Heart left ventricle (tissue), 16 donors: ENCODE data around the gene PLA2G2D. TPM values are rescaled to one million over a fixed set of nuclear protein-coding genes. Genes with fewer than 3 reads are reported as not detected.

Experiments
- ATAC-seq, 4 donors: fragments of 200-7000 bp; cut with Tn5 transposase; one replicate each; pipeline ENCODE4 v1.9.1; 2020 to 2022; ENCODE audit warnings: moderate library complexity in 4 of 4, mild to moderate bottlenecking in 3 of 4, moderate number of reproducible peaks in 1 of 4
- DNase-seq, 5 donors: peaks; one replicate each; pipeline ENCODE4 v3.0.0-alpha.2; 2020
- H3K27ac ChIP-seq, 12 donors: fragments of 200-600 bp; sonication (generic) in 4 of 12; one replicate each; pipeline versions ENCODE4 v1.5.0 to v1.8.0; 2016 to 2022; ENCODE audit warnings: mild to moderate bottlenecking in 2 of 12
- H3K27me3 ChIP-seq, 9 donors: fragments of 200-600 bp; sonication (generic) in 2 of 9; one replicate each; pipeline versions ENCODE4 v1.5.1 to v1.8.0; 2016 to 2022; ENCODE audit warnings: mild to moderate bottlenecking in 3 of 9
- H3K36me3 ChIP-seq, 9 donors: fragments of 200-600 bp; sonication (generic) in 2 of 9; one replicate each; pipeline versions ENCODE4 v1.5.0 to v1.8.0; 2018 to 2022; ENCODE audit warnings: mild to moderate bottlenecking in 2 of 9
- H3K4me1 ChIP-seq, 12 donors: fragments of 200-600 bp; sonication (generic) in 4 of 12; one replicate each; pipeline versions ENCODE4 v1.5.0 to v1.8.0; 2016 to 2022; ENCODE audit warnings: mild to moderate bottlenecking in 3 of 12
- H3K4me3 ChIP-seq, 12 donors: fragments of 200-600 bp; sonication (generic) in 4 of 12; one replicate each; pipeline versions ENCODE4 v1.5.0 to v1.8.0; 2017 to 2022; ENCODE audit warnings: mild to moderate bottlenecking in 9 of 12, moderate library complexity in 4 of 12
- H3K9me3 ChIP-seq, 12 donors: fragments of 200-600 bp; sonication (generic) in 4 of 12; one replicate each; pipeline versions ENCODE4 v1.5.0 to v1.8.0; 2016 to 2022; ENCODE audit warnings: mild to moderate bottlenecking in 1 of 12
- POLR2A ChIP-seq, 2 donors: fragments of 450-650 bp; IDR thresholded peaks; one replicate each; pipeline ENCODE4 v1.6.1; 2017; ENCODE audit warnings: antibody characterized with exemption in 2 of 2, mild to moderate bottlenecking in 2 of 2, moderate library complexity in 2 of 2
- WGBS, 4 donors: extraction: QIAGEN DNeasy Blood & Tissue Kit in 2 of 4; methylation state at CpG; one replicate each; pipeline versions ENCODE4 v1.1.5 to v1.1.7; 2013 to 2018; 5-methylcytosine and 5-hydroxymethylcytosine counted together
- intact Hi-C, 10 donors: fragments of 100-400 bp; cut with DNase I; formaldehyde crosslinking; loops; one replicate each; pipeline versions ENCODE4 v1.11.1 to v1.14.2; 2022
- polyA plus RNA-seq, 2 donors: library from polyadenylated mRNA; stranded (reverse); fragments of 200-250 nt; gene quantifications; one replicate each; pipeline ENCODE4 v1.2.3, GENCODE V29; 2013
- total RNA-seq, 9 donors: library from RNA; depleted of rRNA in 2 of 9; stranded (reverse); fragments of >200 nt in 2 of 9; fragmentation: NEBNext Ultra II Directional in 3 of 9; extraction: Animal tissue kit (Norgen Biotek cat#: 25700) in 3 of 9; gene quantifications; one replicate each; pipeline versions ENCODE4 v1.1.0 to v1.2.4, GENCODE V29; 2016 to 2023
- TF ChIP-seq, protein P1 (sequence below), 12 donors: fragments of 200-600 bp; sonication (generic) in 4 of 12; IDR thresholded peaks; one replicate each; pipeline versions ENCODE4 v1.5.0 to v1.8.0; 2018 to 2022; ENCODE audit warnings: antibody characterized with exemption in 12 of 12, mild to moderate bottlenecking in 5 of 12
- donor health status: ischemic (EF 13 %, LVEDD 7.1; RV severe dilation, severe dysfunction).
- donor health status: healthy with polysubstance abuse.
- donor health status: DM: no; HTN: yes; CAD: no.
- donor health status: DM: no; HTN: no; CAD: no.
- donor health status: ischemic (EF 25% LVEDD 6.9; RV normal size, moderate dysfunction).
- donor health status: ischemic (EF 25% LVEDD 5.7; RV mildly dilated, moderate dysfunction).
- donor health status: healthy.
- donor health status: DM: yes; HTN: yes; CAD: no.
- donor health status: ischemic (EF 35%, LVEDD 5.7; RV mildly dilated, moderate dysfunction).
- donor health status: nonischemic (EF 11% LVEDD 7.7; RV severe dilation, severe dysfunction).
- donor health status: DM: yes; HTN: yes; CAD: no.
- donor health status: PGD.
- donor health status: ischemic (EF 29% LVEDD 5.4; RV normal size, mild dysfunction).
- donor health status: nonischemic (EF 23%, LVEDD 6.1; RV moderate dilation, normal function).

PLA2G2D gene
- total and polyA plus RNA-seq, 11 donors: 0.85 to 5.4 TPM; not detected in 9

- ATAC-seq: no peak
- no peak for DNase-seq
- Histone ChIP-seq H3K4me1 (peaks cover 0 to 62% (median 25%) of the 10 kb centered on the region in 12 donors), H3K4me3 (no peak overlapping the region), H3K27me3 (no peaks in the 10 kb centered on the region), H3K9me3 (no peaks in the 10 kb centered on the region), H3K27ac (no peak overlapping the region), H3K36me3 (peaks cover 0 to 33% (median 0%) of the 10 kb centered on the region in 9 donors)
- WGBS, 4 donors: 64 to 77% (median 69%) methylated on average over 5 of the region's 5 CpGs
- TF ChIP-seq POLR2A (IDR thresholded peaks at IDR 0.05): no peak
- TF ChIP-seq, protein P1, sequence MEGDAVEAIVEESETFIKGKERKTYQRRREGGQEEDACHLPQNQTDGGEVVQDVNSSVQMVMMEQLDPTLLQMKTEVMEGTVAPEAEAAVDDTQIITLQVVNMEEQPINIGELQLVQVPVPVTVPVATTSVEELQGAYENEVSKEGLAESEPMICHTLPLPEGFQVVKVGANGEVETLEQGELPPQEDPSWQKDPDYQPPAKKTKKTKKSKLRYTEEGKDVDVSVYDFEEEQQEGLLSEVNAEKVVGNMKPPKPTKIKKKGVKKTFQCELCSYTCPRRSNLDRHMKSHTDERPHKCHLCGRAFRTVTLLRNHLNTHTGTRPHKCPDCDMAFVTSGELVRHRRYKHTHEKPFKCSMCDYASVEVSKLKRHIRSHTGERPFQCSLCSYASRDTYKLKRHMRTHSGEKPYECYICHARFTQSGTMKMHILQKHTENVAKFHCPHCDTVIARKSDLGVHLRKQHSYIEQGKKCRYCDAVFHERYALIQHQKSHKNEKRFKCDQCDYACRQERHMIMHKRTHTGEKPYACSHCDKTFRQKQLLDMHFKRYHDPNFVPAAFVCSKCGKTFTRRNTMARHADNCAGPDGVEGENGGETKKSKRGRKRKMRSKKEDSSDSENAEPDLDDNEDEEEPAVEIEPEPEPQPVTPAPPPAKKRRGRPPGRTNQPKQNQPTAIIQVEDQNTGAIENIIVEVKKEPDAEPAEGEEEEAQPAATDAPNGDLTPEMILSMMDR (IDR thresholded peaks at IDR 0.05): no peak
- intact Hi-C loops: loop anchor here in 1 of 10 donors (5.0 kb wide), 1 partner anchor 99 kb away; the partner anchor contains the start of gene PLA2G2A
These were observed 43.1 kb downstream of the PLA2G2D start for GRCh38 chr1:20076223-20076622.

GRCh38 chr1:20075345-20075744 lies 44.0 kb downstream of the PLA2G2D start:
- no peaks in the 10 kb centered on the region for H3K9me3 ChIP-seq
- H3K4me3 ChIP-seq: no peak overlapping the region
- no peak for DNase-seq
- TF ChIP-seq POLR2A (IDR thresholded peaks at IDR 0.05): no peak
- TF ChIP-seq, protein P1 (IDR thresholded peaks at IDR 0.05): no peak
- H3K4me1 ChIP-seq: peaks cover 0 to 60% (median 19%) of the 10 kb centered on the region in 12 donors
- H3K27ac ChIP-seq: no peak overlapping the region
- no peak for ATAC-seq
- peaks cover 0 to 33% (median 0%) of the 10 kb centered on the region in 9 donors for H3K36me3 ChIP-seq
- no peaks in the 10 kb centered on the region for H3K27me3 ChIP-seq
- intact Hi-C loops: loop anchor here in 1 of 10 donors (5.0 kb wide), 1 partner anchor 98 kb away; the partner anchor contains the start of gene PLA2G2A
- 76 to 85% (median 84%) methylated on average over 2 of the region's 2 CpGs for WGBS, 4 donors

DNA sequence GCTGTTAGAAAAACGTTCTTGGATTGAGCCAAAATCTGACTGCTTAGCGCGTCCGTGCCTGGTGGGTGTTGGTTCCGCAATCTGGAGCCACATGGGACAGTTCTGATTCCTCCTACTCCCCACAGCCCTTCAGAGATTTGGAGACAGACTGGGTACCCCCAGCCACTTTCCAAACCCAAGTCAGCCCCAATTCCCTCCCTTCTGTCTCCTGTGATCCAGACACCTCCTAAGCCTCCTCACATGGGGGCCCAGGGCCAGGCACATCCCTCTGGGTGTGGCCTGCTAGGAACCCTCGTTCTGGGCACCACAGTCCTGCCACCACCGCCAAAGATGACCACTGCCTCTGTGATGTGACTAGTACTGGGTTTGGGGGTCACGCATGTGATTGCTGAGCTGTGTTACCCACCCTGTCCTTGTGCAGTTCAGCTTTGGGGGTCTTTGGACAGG lies 44.6 kb downstream of the PLA2G2D start:
- H3K4me3 ChIP-seq: no peak overlapping the region
- intact Hi-C loops: loop anchor here in 2 of 10 donors (5.0 kb wide), 2 partner anchors 47 to 97 kb away; partner anchors contain the start of gene PLA2G2A (in 1 of the 2)
- H3K36me3 ChIP-seq: peaks cover 0 to 33% (median 0%) of the 10 kb centered on the region in 9 donors
- TF ChIP-seq, protein P1 (IDR thresholded peaks at IDR 0.05): no peak
- TF ChIP-seq POLR2A (IDR thresholded peaks at IDR 0.05): no peak
- no peaks in the 10 kb centered on the region for H3K27me3 ChIP-seq
- H3K27ac ChIP-seq: peak overlapping the region in 8 of 12 donors; percentile 14 to 58 (median 36)
- DNase-seq (peak in 1 of 5 donors; percentile 45), ATAC-seq (peak in 1 of 4 donors; percentile 15)
- H3K4me1 ChIP-seq: peaks cover 0 to 57% (median 16%) of the 10 kb centered on the region in 12 donors
- no peaks in the 10 kb centered on the region for H3K9me3 ChIP-seq
- 51 to 78% (median 57%) methylated on average over 8 of the region's 8 CpGs for WGBS, 4 donors

DNA sequence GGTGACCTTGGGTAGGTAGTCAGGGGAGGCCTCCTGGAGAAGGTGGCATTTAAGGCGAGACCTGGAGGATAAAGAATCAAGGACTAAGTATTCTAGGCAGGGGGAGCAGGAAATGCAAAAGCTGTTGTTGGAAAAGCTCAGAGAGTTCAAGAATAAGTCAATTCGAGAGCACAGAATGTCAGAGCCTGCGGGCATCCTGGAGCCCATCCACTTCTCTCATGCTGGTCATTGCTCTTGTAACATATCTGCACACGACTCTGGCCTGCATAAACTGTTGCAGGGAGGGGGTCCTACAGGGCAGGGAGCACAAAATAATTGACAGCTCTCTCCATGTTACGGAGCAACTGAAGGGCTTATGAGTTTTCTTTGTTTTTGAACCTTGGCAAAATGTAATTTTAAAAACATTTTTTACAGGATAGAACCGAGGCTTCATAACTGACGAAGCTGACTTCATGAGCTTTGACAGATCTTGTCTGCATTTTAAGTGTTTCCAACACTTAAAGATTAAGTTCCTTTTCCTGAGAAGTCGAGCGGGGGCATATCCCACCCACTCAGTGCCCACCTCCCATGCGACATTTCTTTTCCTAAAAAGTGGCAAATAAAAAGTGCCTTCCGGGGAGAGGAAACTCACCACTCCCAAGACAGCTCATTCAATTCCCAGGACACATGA lies 45.1 kb downstream of the PLA2G2D start:
- Histone ChIP-seq H3K4me3 (no peak overlapping the region), H3K36me3 (peaks cover 0 to 33% (median 0%) of the 10 kb centered on the region in 9 donors), H3K27me3 (no peaks in the 10 kb centered on the region), H3K9me3 (no peaks in the 10 kb centered on the region), H3K4me1 (peaks cover 2 to 57% (median 20%) of the 10 kb centered on the region in 12 donors), H3K27ac (peak overlapping the region in 7 of 12 donors; percentile 14 to 87 (median 32))
- ATAC-seq: no peak
- intact Hi-C loops: loop anchor here in 1 of 10 donors (5.0 kb wide), 1 partner anchor 47 kb away; no protein-coding TSS in a partner anchor
- no peak for DNase-seq
- TF ChIP-seq, protein P1 (IDR thresholded peaks at IDR 0.05): no peak
- no peak for TF ChIP-seq POLR2A (IDR thresholded peaks at IDR 0.05)
- WGBS, 4 donors: 51 to 68% (median 55%) methylated on average over 11 of the region's 11 CpGs
